Vagina (tissue), 2 donors: ENCODE measurements around the gene KLK13. TPM values are rescaled to one million over a fixed set of nuclear protein-coding genes. Genes with fewer than 3 reads are reported as not detected.

Experiments
- DNase-seq, 2 donors: peaks; one replicate each; pipeline ENCODE4 v3.0.0-alpha.2; 2017; ENCODE audit errors: extremely low spot score in 2 of 2
- H3K27ac ChIP-seq: fragments of 200-600 bp; sonication (generic); one replicate; pipeline ENCODE4 v1.5.1; 2019
- H3K27me3 ChIP-seq: fragments of 200-600 bp; sonication (generic); one replicate; pipeline ENCODE4 v1.5.1; 2019
- H3K36me3 ChIP-seq, 2 donors: fragments of 200-600 bp; sonication (generic); one replicate each; pipeline ENCODE4 v1.5.1; 2017 to 2019
- H3K4me1 ChIP-seq: fragments of 200-600 bp; sonication (generic); one replicate; pipeline ENCODE4 v1.5.1; 2019
- H3K4me3 ChIP-seq, 2 donors: fragments of 200-600 bp; sonication (generic); 1 replicate in 1 of 2; 2 replicates in 1 of 2; pipeline ENCODE4 v1.5.1; 2016 to 2019
- H3K9me3 ChIP-seq: fragments of 200-600 bp; sonication (generic); one replicate; pipeline ENCODE4 v1.5.1; 2019
- CTCF ChIP-seq, 3 experiments: fragments of 450-650 bp in 2 of 3; fragments of 200-600 bp in 1 of 3; sonication (generic) in 1 of 3; IDR thresholded peaks; one replicate each; pipeline ENCODE4 v1.5.1; 2017 to 2019; ENCODE audit warnings: antibody characterized with exemption in 3 of 3, mild to moderate bottlenecking in 2 of 3, moderate library complexity in 2 of 3
- POLR2A ChIP-seq, 2 donors: fragments of 450-650 bp; IDR thresholded peaks; one replicate each; pipeline ENCODE4 v1.6.1; 2017; ENCODE audit warnings: antibody characterized with exemption in 2 of 2, mild to moderate bottlenecking in 2 of 2, moderate library complexity in 2 of 2
- POLR2AphosphoS5 ChIP-seq, 2 donors: sonication (generic); formaldehyde crosslinking; IDR thresholded peaks; one replicate each; pipeline ENCODE4 v1.9.0; 2017; ENCODE audit warnings: antibody characterized with exemption in 2 of 2, mild to moderate bottlenecking in 2 of 2, low read depth in 1 of 2; ENCODE audit not compliant: insufficient read depth in 1 of 2
- intact Hi-C: fragments of 100-400 bp; cut with DNase I; formaldehyde crosslinking; loops from one replicate; pipeline ENCODE4 v1.15.1; 2023
- total RNA-seq: library from RNA; depleted of rRNA; stranded (reverse); fragments of >200 nt; gene quantifications from one replicate; pipeline ENCODE4 v1.2.3, GENCODE V29; 2016

KLK13 gene
- total RNA-seq, 1 donor from 2014 or later = 31.2 TPM

- Histone ChIP-seq H3K4me3 (peak overlapping the region; percentile 26 to 34), H3K9me3 (no peaks in the 10 kb centered on the region), H3K36me3 (no peaks in the 10 kb centered on the region), H3K27ac (peak overlapping the region; percentile 60), H3K4me1 (peaks cover 22% of the 10 kb centered on the region), H3K27me3 (no peaks in the 10 kb centered on the region)
- DNase-seq = peak in 1 of 2 donors; percentile 77
- intact Hi-C loops = no loop called here
- no peak for TF ChIP-seq POLR2AphosphoS5 (IDR thresholded peaks at IDR 0.05; ENCODE audit: insufficient read depth in 1 of 2, low read depth in 1 of 2)
- no peak for TF ChIP-seq POLR2A (IDR thresholded peaks at IDR 0.05)
- no peak for TF ChIP-seq CTCF (IDR thresholded peaks at IDR 0.05)
Observed at GRCh38 chr19:51065221-51065960, 499 bp upstream of the KLK13 start.

- intact Hi-C loops = no loop called here
- no peak for DNase-seq
- no peaks in the 10 kb centered on the region for H3K9me3 ChIP-seq
- no peaks in the 10 kb centered on the region for H3K36me3 ChIP-seq
- H3K4me3 ChIP-seq = no peak overlapping the region
- peaks cover 22% of the 10 kb centered on the region for H3K4me1 ChIP-seq
- H3K27me3 ChIP-seq = no peaks in the 10 kb centered on the region
- H3K27ac ChIP-seq = peak overlapping the region; percentile 60
- TF ChIP-seq POLR2AphosphoS5 (IDR thresholded peaks at IDR 0.05; ENCODE audit: insufficient read depth in 1 of 2, low read depth in 1 of 2) = no peak
- TF ChIP-seq POLR2A (IDR thresholded peaks at IDR 0.05) = no peak
- TF ChIP-seq CTCF (IDR thresholded peaks at IDR 0.05) = no peak
Observed at GRCh38 chr19:51063664-51064063, 1.2 kb downstream of the KLK13 start.

- Histone ChIP-seq H3K4me1 (peaks cover 13% of the 10 kb centered on the region), H3K4me3 (no peak overlapping the region), H3K36me3 (no peaks in the 10 kb centered on the region), H3K27me3 (no peaks in the 10 kb centered on the region), H3K27ac (no peak overlapping the region), H3K9me3 (no peaks in the 10 kb centered on the region)
- intact Hi-C loops = no loop called here
- TF ChIP-seq POLR2AphosphoS5 (IDR thresholded peaks at IDR 0.05; ENCODE audit: insufficient read depth in 1 of 2, low read depth in 1 of 2) (no peak), CTCF (IDR thresholded peaks at IDR 0.05) (no peak), POLR2A (IDR thresholded peaks at IDR 0.05) (no peak)
- no peak for DNase-seq
Observed at GRCh38 chr19:51060973-51061372, 3.9 kb downstream of the KLK13 start.

GRCh38 chr19:51060336-51060735 lies 4.6 kb downstream of the KLK13 start:
- peaks cover 8% of the 10 kb centered on the region for H3K4me1 ChIP-seq
- no peak overlapping the region for H3K4me3 ChIP-seq
- TF ChIP-seq POLR2AphosphoS5 (IDR thresholded peaks at IDR 0.05; ENCODE audit: insufficient read depth in 1 of 2, low read depth in 1 of 2) (no peak), POLR2A (IDR thresholded peaks at IDR 0.05) (no peak), CTCF (IDR thresholded peaks at IDR 0.05) (no peak)
- no peaks in the 10 kb centered on the region for H3K9me3 ChIP-seq
- no peaks in the 10 kb centered on the region for H3K36me3 ChIP-seq
- intact Hi-C loops = no loop called here
- no peak for DNase-seq
- H3K27ac ChIP-seq = no peak overlapping the region
- no peaks in the 10 kb centered on the region for H3K27me3 ChIP-seq

GRCh38 chr19:51059715-51060114 lies 5.2 kb downstream of the KLK13 start:
- no peaks in the 10 kb centered on the region for H3K9me3 ChIP-seq
- no peaks in the 10 kb centered on the region for H3K27me3 ChIP-seq
- no peak overlapping the region for H3K4me3 ChIP-seq
- H3K27ac ChIP-seq = no peak overlapping the region
- intact Hi-C loops = no loop called here
- TF ChIP-seq CTCF (IDR thresholded peaks at IDR 0.05) (no peak), POLR2AphosphoS5 (IDR thresholded peaks at IDR 0.05; ENCODE audit: insufficient read depth in 1 of 2, low read depth in 1 of 2) (no peak), POLR2A (IDR thresholded peaks at IDR 0.05) (no peak)
- peaks cover 3% of the 10 kb centered on the region for H3K4me1 ChIP-seq
- DNase-seq = no peak
- H3K36me3 ChIP-seq = no peaks in the 10 kb centered on the region
